Glutamatergic neuron (in vitro differentiated cells): Measurements from ENCODE around the gene PTPRJ. TPM values are rescaled to one million over a fixed set of nuclear protein-coding genes. Genes with fewer than 3 reads are reported as not detected.

Experiments used
- DNase-seq: peaks from one replicate; pipeline ENCODE4 v3.0.0; 2022
- H3K27ac Mint-ChIP-seq: one replicate; pipeline ENCODE4 v1.8.0; 2020; ENCODE audit warnings: mild to moderate bottlenecking, mixed read lengths, inconsistent platforms; ENCODE audit not compliant: unreplicated experiment
- H3K27me3 Mint-ChIP-seq: one replicate; pipeline ENCODE4 v1.8.0; 2020; ENCODE audit warnings: mild to moderate bottlenecking, moderate library complexity, mixed read lengths, inconsistent platforms; ENCODE audit not compliant: unreplicated experiment
- H3K36me3 Mint-ChIP-seq: one replicate; pipeline ENCODE4 v1.8.0; 2020; ENCODE audit warnings: mild to moderate bottlenecking, mixed read lengths, inconsistent platforms; ENCODE audit not compliant: unreplicated experiment
- H3K4me1 Mint-ChIP-seq: one replicate; pipeline ENCODE4 v1.8.0; 2020; ENCODE audit warnings: mild to moderate bottlenecking, low read depth, mixed read lengths, inconsistent platforms; ENCODE audit not compliant: unreplicated experiment
- H3K4me3 Mint-ChIP-seq: one replicate; pipeline ENCODE4 v1.8.0; 2020; ENCODE audit warnings: mild to moderate bottlenecking, mixed read lengths, inconsistent platforms; ENCODE audit not compliant: unreplicated experiment
- H3K9me3 Mint-ChIP-seq: one replicate; pipeline ENCODE4 v1.8.0; 2020; ENCODE audit warnings: mild to moderate bottlenecking, moderate library complexity, mixed read lengths, inconsistent platforms; ENCODE audit not compliant: unreplicated experiment
- total RNA-seq: library from RNA; stranded (reverse); fragmentation: NEBNext Ultra II Directional; extraction: Animal tissue kit (Norgen Biotek cat#: 25700); gene quantifications from one replicate; pipeline ENCODE4 v1.2.1, GENCODE V29; 2021; ENCODE audit not compliant: unreplicated experiment
- TF ChIP-seq, protein P1 (sequence below): fragments of 200-600 bp; sonication (generic); IDR thresholded peaks from one replicate; pipeline ENCODE4 v1.5.0; 2021; ENCODE audit not compliant: partially characterized antibody, unreplicated experiment

PTPRJ gene
- total RNA-seq, 1 donor from 2014 or later = 2.4 TPM

DNA sequence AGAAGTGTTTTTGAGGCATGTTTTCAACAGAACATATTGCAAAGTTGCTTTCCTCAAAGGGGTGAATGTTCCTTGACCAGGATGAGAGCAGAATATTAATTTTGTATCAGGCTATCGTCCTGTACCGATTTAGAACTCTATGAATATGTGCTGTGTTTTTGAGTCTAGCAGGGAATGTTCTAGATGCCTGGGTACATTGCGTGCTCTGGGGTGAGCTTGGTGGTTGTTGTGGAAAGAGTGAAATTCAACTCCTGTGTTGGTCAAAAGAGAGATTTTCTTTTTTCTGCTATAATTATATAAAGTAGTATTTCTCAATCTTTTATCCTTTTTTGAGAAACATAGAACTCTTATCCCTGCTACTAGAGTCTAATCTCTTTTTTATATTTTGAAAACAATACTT lies 185.1 kb downstream of the PTPRJ start:
- TF ChIP-seq, protein P1, sequence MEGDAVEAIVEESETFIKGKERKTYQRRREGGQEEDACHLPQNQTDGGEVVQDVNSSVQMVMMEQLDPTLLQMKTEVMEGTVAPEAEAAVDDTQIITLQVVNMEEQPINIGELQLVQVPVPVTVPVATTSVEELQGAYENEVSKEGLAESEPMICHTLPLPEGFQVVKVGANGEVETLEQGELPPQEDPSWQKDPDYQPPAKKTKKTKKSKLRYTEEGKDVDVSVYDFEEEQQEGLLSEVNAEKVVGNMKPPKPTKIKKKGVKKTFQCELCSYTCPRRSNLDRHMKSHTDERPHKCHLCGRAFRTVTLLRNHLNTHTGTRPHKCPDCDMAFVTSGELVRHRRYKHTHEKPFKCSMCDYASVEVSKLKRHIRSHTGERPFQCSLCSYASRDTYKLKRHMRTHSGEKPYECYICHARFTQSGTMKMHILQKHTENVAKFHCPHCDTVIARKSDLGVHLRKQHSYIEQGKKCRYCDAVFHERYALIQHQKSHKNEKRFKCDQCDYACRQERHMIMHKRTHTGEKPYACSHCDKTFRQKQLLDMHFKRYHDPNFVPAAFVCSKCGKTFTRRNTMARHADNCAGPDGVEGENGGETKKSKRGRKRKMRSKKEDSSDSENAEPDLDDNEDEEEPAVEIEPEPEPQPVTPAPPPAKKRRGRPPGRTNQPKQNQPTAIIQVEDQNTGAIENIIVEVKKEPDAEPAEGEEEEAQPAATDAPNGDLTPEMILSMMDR = no peak

DNA sequence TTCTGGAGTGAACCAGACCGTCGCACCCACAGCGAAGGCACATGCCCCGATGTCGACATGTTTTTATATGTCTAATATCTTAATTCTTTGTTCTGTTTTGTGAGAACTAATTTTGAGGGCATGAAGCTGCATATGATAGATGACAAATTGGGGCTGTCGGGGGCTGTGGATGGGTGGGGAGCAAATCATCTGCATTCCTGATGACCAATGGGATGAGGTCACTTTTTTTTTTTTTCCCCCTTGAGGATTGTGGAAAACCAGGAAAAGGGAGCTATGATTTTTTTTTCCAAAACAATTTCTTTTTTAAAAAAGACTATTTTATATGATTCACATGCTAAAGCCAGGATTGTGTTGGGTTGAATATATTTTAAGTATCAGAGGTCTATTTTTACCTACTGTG lies 187.0 kb downstream of the PTPRJ start:
- Mint-ChIP-seq H3K36me3 (no peaks in the 10 kb centered on the region), H3K4me3 (no peak overlapping the region), H3K27me3 (no peaks in the 10 kb centered on the region), H3K4me1 (peaks cover 3% of the 10 kb centered on the region), H3K9me3 (peaks cover 2% of the 10 kb centered on the region), H3K27ac (no peak overlapping the region)
- no peak for DNase-seq
- TF ChIP-seq, protein P1 = no peak

More for the DNA sequence above, 185.1 kb downstream of the PTPRJ start:
- H3K36me3 Mint-ChIP-seq = no peaks in the 10 kb centered on the region
- peaks cover 2% of the 10 kb centered on the region for H3K9me3 Mint-ChIP-seq
- H3K4me1 Mint-ChIP-seq = peaks cover 3% of the 10 kb centered on the region
- H3K27me3 Mint-ChIP-seq = no peaks in the 10 kb centered on the region
- DNase-seq = no peak
- H3K27ac Mint-ChIP-seq = no peak overlapping the region
- H3K4me3 Mint-ChIP-seq = no peak overlapping the region

DNA sequence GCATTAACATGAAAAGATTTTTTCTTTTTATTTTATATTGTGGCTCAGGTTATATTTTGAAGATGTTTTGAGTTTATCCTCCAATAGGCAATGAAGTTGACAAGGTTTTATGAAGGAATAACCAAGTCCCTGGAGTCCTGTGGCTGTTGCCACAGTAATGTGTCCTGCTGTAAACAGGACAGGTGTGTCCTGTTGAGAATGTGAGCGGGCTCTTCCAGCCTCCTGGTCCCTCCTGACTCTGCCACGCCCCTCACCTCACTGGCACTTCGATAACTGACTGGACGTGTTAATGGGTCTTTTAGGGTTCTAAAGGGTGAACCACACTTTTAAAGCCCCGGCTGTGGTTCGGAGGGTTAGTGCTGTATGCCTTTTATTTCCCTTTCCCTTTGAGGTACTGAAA lies 188.5 kb downstream of the PTPRJ start:
- H3K27ac Mint-ChIP-seq = no peak overlapping the region
- TF ChIP-seq, protein P1 = no peak
- H3K9me3 Mint-ChIP-seq = peaks cover 2% of the 10 kb centered on the region
- H3K4me1 Mint-ChIP-seq = peaks cover 8% of the 10 kb centered on the region
- no peaks in the 10 kb centered on the region for H3K27me3 Mint-ChIP-seq
- H3K36me3 Mint-ChIP-seq = no peaks in the 10 kb centered on the region
- no peak for DNase-seq
- no peak overlapping the region for H3K4me3 Mint-ChIP-seq

DNA sequence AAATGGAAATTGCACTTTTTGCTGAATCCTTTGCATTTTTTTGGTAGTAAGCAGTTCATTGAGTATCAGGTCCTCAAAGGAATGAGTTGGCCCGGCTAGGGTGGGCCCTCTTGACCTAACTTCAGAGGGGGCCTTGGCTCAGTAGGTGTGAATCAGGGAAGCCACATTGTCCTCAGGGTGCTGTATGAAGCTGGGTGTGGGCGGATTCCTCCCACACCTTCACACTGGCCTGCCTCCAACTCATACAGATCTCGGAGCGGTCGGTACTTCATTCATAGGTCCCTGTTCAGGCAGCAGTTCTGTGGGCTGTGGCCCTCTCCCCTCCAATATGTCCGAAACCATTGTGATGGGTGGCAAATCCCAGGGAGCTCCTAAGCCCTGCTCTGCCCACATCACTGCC lies 188.9 kb downstream of the PTPRJ start:
- Mint-ChIP-seq H3K27me3 (no peaks in the 10 kb centered on the region), H3K9me3 (peaks cover 2% of the 10 kb centered on the region), H3K4me1 (peaks cover 8% of the 10 kb centered on the region), H3K36me3 (no peaks in the 10 kb centered on the region), H3K27ac (no peak overlapping the region), H3K4me3 (no peak overlapping the region)
- no peak for DNase-seq
- TF ChIP-seq, protein P1 = no peak

DNA sequence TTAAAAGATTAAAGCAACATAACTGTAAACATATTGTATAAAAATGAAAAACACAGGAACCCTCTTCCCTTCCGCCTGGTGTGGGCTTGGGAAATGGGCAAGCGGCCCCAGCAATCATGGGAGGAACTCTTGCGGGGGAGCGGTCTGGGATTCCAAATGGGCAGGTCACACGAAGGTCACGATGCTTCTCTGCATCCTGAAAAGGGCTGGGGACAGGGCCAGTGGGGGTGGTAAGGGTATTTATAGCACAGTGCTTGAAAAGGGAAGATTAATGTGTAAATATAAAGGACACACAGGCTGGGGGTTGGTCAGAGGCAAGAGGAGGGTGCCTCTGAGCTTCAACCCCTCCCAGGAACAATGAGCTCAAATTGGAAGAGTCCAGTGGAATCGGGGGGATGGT lies 189.4 kb downstream of the PTPRJ start:
- no peak for DNase-seq
- no peak overlapping the region for H3K4me3 Mint-ChIP-seq
- peaks cover 8% of the 10 kb centered on the region for H3K4me1 Mint-ChIP-seq
- no peaks in the 10 kb centered on the region for H3K27me3 Mint-ChIP-seq
- TF ChIP-seq, protein P1 = no peak
- H3K36me3 Mint-ChIP-seq = no peaks in the 10 kb centered on the region
- H3K9me3 Mint-ChIP-seq = peaks cover 2% of the 10 kb centered on the region
- H3K27ac Mint-ChIP-seq = no peak overlapping the region
